Pancreas (tissue), 10 donors: ENCODE measurements around the gene KDR. TPM values are rescaled to one million over a fixed set of nuclear protein-coding genes. Genes with fewer than 3 reads are reported as not detected.

Experiments
- ATAC-seq, 4 donors: fragments of 200-7000 bp; cut with Tn5 transposase; one replicate each; pipeline versions ENCODE4 v1.8.0 to v1.9.1; 2020; ENCODE audit warnings: mild to moderate bottlenecking in 4 of 4, moderate library complexity in 4 of 4
- DNase-seq, 6 donors: peaks; one replicate each; pipeline ENCODE4 v3.0.0-alpha.2; 2020
- FAIRE-seq: peaks from 2 replicates; lab custom pipeline; 2012; peaks lifted over from hg19 to GRCh38; lab: Jason Lieb, UNC
- H3K27ac ChIP-seq, 4 donors: fragments of 200-600 bp; sonication (generic); 1 replicate in 3 of 4; 2 replicates in 1 of 4; pipeline versions ENCODE4 v1.5.0 to v1.8.0; 2020
- H3K27me3 ChIP-seq, 4 donors: fragments of 200-600 bp; one replicate each; pipeline ENCODE4 v1.8.0; 2021
- H3K36me3 ChIP-seq, 3 donors: fragments of 200-600 bp; sonication (generic) in 1 of 3; one replicate each; pipeline versions ENCODE4 v1.5.0 to v1.8.0; 2020 to 2021
- H3K4me1 ChIP-seq, 3 donors: fragments of 200-600 bp; one replicate each; pipeline ENCODE4 v1.8.0; 2021
- H3K4me3 ChIP-seq, 4 donors: fragments of 200-600 bp; sonication (generic) in 2 of 4; one replicate each; pipeline versions ENCODE4 v1.5.0 to v1.8.0; 2020 to 2021
- H3K9me3 ChIP-seq, 4 donors: fragments of 200-600 bp; one replicate each; pipeline ENCODE4 v1.8.0; 2021
- WGBS, 2 donors: extraction: QIAGEN DNeasy Blood & Tissue Kit; methylation state at CpG; one replicate each; pipeline ENCODE4 v1.1.7; 2013; 5-methylcytosine and 5-hydroxymethylcytosine counted together
- intact Hi-C, 3 donors: fragments of 100-400 bp; cut with DNase I; formaldehyde crosslinking; loops; one replicate each; pipeline versions ENCODE4 v1.11.1 to v1.14.2; 2022
- polyA plus RNA-seq, 2 donors: library from polyadenylated mRNA; stranded (reverse); fragments of 200-250 nt; gene quantifications; one replicate each; pipeline ENCODE4 v1.2.3, GENCODE V29; 2013
- total RNA-seq, 6 donors: library from RNA; stranded (reverse); fragmentation: NEBNext Ultra II Directional in 4 of 6; extraction: Animal tissue kit (Norgen Biotek cat#: 25700) in 4 of 6; gene quantifications; one replicate each; pipeline versions ENCODE4 v1.2.1 to v1.2.4, GENCODE V29; 2021 to 2023
- TF ChIP-seq, protein P1 (sequence below), 4 donors: fragments of 200-600 bp; sonication (generic) in 3 of 4; IDR thresholded peaks; one replicate each; pipeline versions ENCODE4 v1.5.0 to v1.8.0; 2021; ENCODE audit warnings: antibody characterized with exemption in 4 of 4
- donor health status: healthy with polysubstance abuse.
- donor health status: DM: no; HTN: no; CAD: no; lungs with moderate emphysema.
- donor health status: DM: no; HTN: no; CAD: no.
- donor health status: control.
- donor health status: control.
- donor health status: Bipolar disorder and iron deficiency.
- donor health status: DM: yes; HTN: yes; CAD: no.
- donor health status: DM: no; HTN: no; CAD: no.
- donor health status: DM: no; HTN: no; CAD: no.
- donor health status: DM: yes; HTN: yes; CAD: no.

KDR gene
- total and polyA plus RNA-seq, 8 donors: 1.6 to 9.1 (median 4.8) TPM

DNA sequence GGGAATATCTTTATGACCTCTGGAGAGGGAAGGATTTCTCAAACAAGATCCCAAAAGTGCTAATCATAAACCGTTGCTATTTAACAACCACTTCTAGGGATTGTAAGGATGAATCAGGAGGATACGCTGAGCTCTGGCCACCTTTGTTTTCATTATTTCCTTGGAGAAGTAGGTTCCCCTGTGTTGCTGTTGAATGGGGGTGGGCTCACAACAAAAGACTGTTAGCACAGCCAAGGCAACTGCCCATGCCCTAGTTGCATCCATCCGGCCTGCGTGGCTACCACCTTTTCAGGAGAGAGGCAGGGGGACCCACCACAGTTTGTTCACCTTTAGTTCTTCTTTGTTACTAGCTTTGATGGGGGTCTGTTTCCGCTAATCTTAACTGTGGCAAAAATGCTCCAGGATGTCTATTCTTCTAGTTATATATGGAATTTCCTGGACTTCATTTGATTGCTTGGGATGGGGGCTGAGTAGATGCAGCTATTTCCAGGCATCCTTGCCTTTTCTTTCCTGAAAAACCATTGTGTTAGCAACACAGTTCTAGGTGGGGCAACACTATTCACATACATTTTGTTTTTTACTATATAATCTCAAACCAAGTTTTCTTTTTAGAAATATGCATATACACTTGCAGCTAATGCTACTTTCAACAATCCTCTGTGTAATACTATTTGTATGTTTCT, 95.4 kb downstream of the KDR start:
- FAIRE-seq (no peak), ATAC-seq (no peak), DNase-seq (no peak)
- TF ChIP-seq, protein P1, sequence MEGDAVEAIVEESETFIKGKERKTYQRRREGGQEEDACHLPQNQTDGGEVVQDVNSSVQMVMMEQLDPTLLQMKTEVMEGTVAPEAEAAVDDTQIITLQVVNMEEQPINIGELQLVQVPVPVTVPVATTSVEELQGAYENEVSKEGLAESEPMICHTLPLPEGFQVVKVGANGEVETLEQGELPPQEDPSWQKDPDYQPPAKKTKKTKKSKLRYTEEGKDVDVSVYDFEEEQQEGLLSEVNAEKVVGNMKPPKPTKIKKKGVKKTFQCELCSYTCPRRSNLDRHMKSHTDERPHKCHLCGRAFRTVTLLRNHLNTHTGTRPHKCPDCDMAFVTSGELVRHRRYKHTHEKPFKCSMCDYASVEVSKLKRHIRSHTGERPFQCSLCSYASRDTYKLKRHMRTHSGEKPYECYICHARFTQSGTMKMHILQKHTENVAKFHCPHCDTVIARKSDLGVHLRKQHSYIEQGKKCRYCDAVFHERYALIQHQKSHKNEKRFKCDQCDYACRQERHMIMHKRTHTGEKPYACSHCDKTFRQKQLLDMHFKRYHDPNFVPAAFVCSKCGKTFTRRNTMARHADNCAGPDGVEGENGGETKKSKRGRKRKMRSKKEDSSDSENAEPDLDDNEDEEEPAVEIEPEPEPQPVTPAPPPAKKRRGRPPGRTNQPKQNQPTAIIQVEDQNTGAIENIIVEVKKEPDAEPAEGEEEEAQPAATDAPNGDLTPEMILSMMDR (IDR thresholded peaks at IDR 0.05): no peak
- Histone ChIP-seq H3K36me3 (no peaks in the 10 kb centered on the region), H3K4me3 (no peak overlapping the region), H3K9me3 (no peaks in the 10 kb centered on the region), H3K27me3 (no peaks in the 10 kb centered on the region), H3K27ac (no peak overlapping the region), H3K4me1 (no peaks in the 10 kb centered on the region)
- 51 to 62% methylated on average over 5 of the region's 5 CpGs for WGBS, 2 donors
- intact Hi-C loops: no loop called here

DNA sequence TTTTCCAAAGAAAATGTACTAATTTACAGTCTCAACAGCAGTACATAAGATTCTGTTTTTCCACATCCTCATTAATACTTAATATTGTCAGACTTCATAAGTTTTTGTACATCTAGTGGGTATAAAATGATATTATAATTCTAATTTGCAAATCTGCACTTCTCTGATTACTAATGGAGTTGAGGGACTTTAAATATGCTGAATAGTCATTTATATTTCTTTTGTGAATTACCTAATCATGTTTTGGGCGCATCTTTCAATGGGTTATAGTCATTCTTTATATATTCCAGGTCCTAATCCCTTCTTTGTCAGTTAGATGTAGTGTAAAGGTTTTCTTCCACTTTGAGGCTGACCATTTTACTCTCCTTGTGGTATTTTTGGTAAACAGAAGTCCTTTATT, 96.1 kb downstream of the KDR start:
- intact Hi-C loops: no loop called here
- FAIRE-seq (no peak), ATAC-seq (no peak), DNase-seq (no peak)
- Histone ChIP-seq H3K27me3 (no peaks in the 10 kb centered on the region), H3K36me3 (no peaks in the 10 kb centered on the region), H3K4me3 (no peak overlapping the region), H3K27ac (no peak overlapping the region), H3K4me1 (no peaks in the 10 kb centered on the region), H3K9me3 (no peaks in the 10 kb centered on the region)
- 40 to 44% methylated on average over 1 of the region's 1 CpG for WGBS, 2 donors
- TF ChIP-seq, protein P1 (IDR thresholded peaks at IDR 0.05): no peak

Other genes with a start within 250 kb of the KDR start
- 10 to 100 TPM in 4 of 6 donors, 1 to 10 TPM in 2; 9.2 to 14.3 (median 10.5) TPM for gene SRD5A3, start 220.6 kb upstream of the KDR start, total RNA-seq
- 1 to 10 TPM; 7.1 to 7.4 TPM for gene SRD5A3, start 220.6 kb upstream of the KDR start, polyA plus RNA-seq